Measurements from ENCODE around the gene ITSN1. TPM values are rescaled to one million over a fixed set of nuclear protein-coding genes. Genes with fewer than 3 reads are reported as not detected.

The ITSN1 gene
- total and polyA plus RNA-seq, 4 donors, result 11.2 to 46.0 (median 19.8) TPM

- TF ChIP-seq CTCF (IDR thresholded peaks at IDR 0.05; ENCODE audit: control extremely low read depth, extremely low read depth), result no peak
- H3K9ac ChIP-seq (ENCODE audit: insufficient read depth in 1 of 2, low read length in 2 of 2), result no peak overlapping the region
- ATAC-seq (ENCODE audit: insufficient read depth, low FRiP score) (no peak), DNase-seq (no peak)
- no peaks in the 10 kb centered on the region for H3K4me1 ChIP-seq (ENCODE audit: control insufficient read depth in 5 of 5, insufficient read depth in 5 of 5, low read length in 5 of 5)
- no peaks in the 10 kb centered on the region for H3K9me3 ChIP-seq (ENCODE audit: control insufficient read depth in 4 of 4, insufficient read depth in 3 of 4, low read length in 3 of 4)
- 93 to 94% methylated on average over 3 of the region's 3 CpGs for WGBS, 2 donors
- H3K4me3 ChIP-seq, result no peak overlapping the region
- no peak overlapping the region for H3K27ac ChIP-seq (ENCODE audit: low read depth in 1 of 2, low read length in 1 of 2)
- H3K27me3 ChIP-seq (ENCODE audit: control insufficient read depth in 3 of 3, insufficient read depth in 3 of 3, low read length in 2 of 3), result no peaks in the 10 kb centered on the region
- H3K36me3 ChIP-seq (ENCODE audit: control insufficient read depth in 4 of 4, insufficient read depth in 4 of 4, low read length in 4 of 4), result peaks cover 2 to 6% (median 4%) of the 10 kb centered on the region in 4 donors
These were observed 121.2 kb downstream of the ITSN1 start for GRCh38 chr21:33763582-33763899.

GRCh38 chr21:33767236-33767635 lies 124.9 kb downstream of the ITSN1 start:
- Histone ChIP-seq H3K9me3 (ENCODE audit: control insufficient read depth in 4 of 4, insufficient read depth in 3 of 4, low read length in 3 of 4) (no peaks in the 10 kb centered on the region), H3K4me3 (no peak overlapping the region), H3K27ac (ENCODE audit: low read depth in 1 of 2, low read length in 1 of 2) (no peak overlapping the region), H3K4me1 (ENCODE audit: control insufficient read depth in 5 of 5, insufficient read depth in 5 of 5, low read length in 5 of 5) (no peaks in the 10 kb centered on the region), H3K9ac (ENCODE audit: insufficient read depth in 1 of 2, low read length in 2 of 2) (no peak overlapping the region), H3K27me3 (ENCODE audit: control insufficient read depth in 3 of 3, insufficient read depth in 3 of 3, low read length in 2 of 3) (no peaks in the 10 kb centered on the region), H3K36me3 (ENCODE audit: control insufficient read depth in 4 of 4, insufficient read depth in 4 of 4, low read length in 4 of 4) (peaks cover 4 to 18% (median 12%) of the 10 kb centered on the region in 4 donors)
- no peak for DNase-seq
- 94 to 97% methylated on average over 1 of the region's 1 CpG for WGBS, 2 donors
- ATAC-seq (ENCODE audit: insufficient read depth, low FRiP score), result no peak
- no peak for TF ChIP-seq CTCF (IDR thresholded peaks at IDR 0.05; ENCODE audit: control extremely low read depth, extremely low read depth)

GRCh38 chr21:33767960-33768359 lies 125.7 kb downstream of the ITSN1 start:
- 96 to 98% methylated on average over 2 of the region's 2 CpGs for WGBS, 2 donors
- no peak overlapping the region for H3K27ac ChIP-seq (ENCODE audit: low read depth in 1 of 2, low read length in 1 of 2)
- H3K27me3 ChIP-seq (ENCODE audit: control insufficient read depth in 3 of 3, insufficient read depth in 3 of 3, low read length in 2 of 3), result no peaks in the 10 kb centered on the region
- DNase-seq, result no peak
- no peak for TF ChIP-seq CTCF (IDR thresholded peaks at IDR 0.05; ENCODE audit: control extremely low read depth, extremely low read depth)
- H3K9me3 ChIP-seq (ENCODE audit: control insufficient read depth in 4 of 4, insufficient read depth in 3 of 4, low read length in 3 of 4), result no peaks in the 10 kb centered on the region
- ATAC-seq (ENCODE audit: insufficient read depth, low FRiP score), result no peak
- peaks cover 4 to 25% (median 15%) of the 10 kb centered on the region in 4 donors for H3K36me3 ChIP-seq (ENCODE audit: control insufficient read depth in 4 of 4, insufficient read depth in 4 of 4, low read length in 4 of 4)
- no peak overlapping the region for H3K9ac ChIP-seq (ENCODE audit: insufficient read depth in 1 of 2, low read length in 2 of 2)
- no peaks in the 10 kb centered on the region for H3K4me1 ChIP-seq (ENCODE audit: control insufficient read depth in 5 of 5, insufficient read depth in 5 of 5, low read length in 5 of 5)
- no peak overlapping the region for H3K4me3 ChIP-seq

- H3K4me1 ChIP-seq (ENCODE audit: control insufficient read depth in 5 of 5, insufficient read depth in 5 of 5, low read length in 5 of 5), result no peaks in the 10 kb centered on the region
- 82 to 85% methylated on average over 1 of the region's 1 CpG for WGBS, 2 donors
- TF ChIP-seq CTCF (IDR thresholded peaks at IDR 0.05; ENCODE audit: control extremely low read depth, extremely low read depth), result no peak
- H3K27me3 ChIP-seq (ENCODE audit: control insufficient read depth in 3 of 3, insufficient read depth in 3 of 3, low read length in 2 of 3), result no peaks in the 10 kb centered on the region
- DNase-seq (no peak), ATAC-seq (ENCODE audit: insufficient read depth, low FRiP score) (no peak)
- no peak overlapping the region for H3K9ac ChIP-seq (ENCODE audit: insufficient read depth in 1 of 2, low read length in 2 of 2)
- peaks cover 4 to 26% (median 15%) of the 10 kb centered on the region in 4 donors for H3K36me3 ChIP-seq (ENCODE audit: control insufficient read depth in 4 of 4, insufficient read depth in 4 of 4, low read length in 4 of 4)
- no peaks in the 10 kb centered on the region for H3K9me3 ChIP-seq (ENCODE audit: control insufficient read depth in 4 of 4, insufficient read depth in 3 of 4, low read length in 3 of 4)
- no peak overlapping the region for H3K4me3 ChIP-seq
- no peak overlapping the region for H3K27ac ChIP-seq (ENCODE audit: low read depth in 1 of 2, low read length in 1 of 2)
These were observed 126.8 kb downstream of the ITSN1 start for GRCh38 chr21:33769057-33769456.

Data from lung (tissue), 12 donors.